Transverse colon (tissue), 4 donors: Measurements from ENCODE around the gene TCN1. TPM values are rescaled to one million over a fixed set of nuclear protein-coding genes. Genes with fewer than 3 reads are reported as not detected.

ENCODE experiments used
- total RNA-seq, 4 donors: library from RNA; depleted of rRNA; stranded (reverse); fragments of >200 nt; gene quantifications; one replicate each; pipeline ENCODE4 v1.1.0, GENCODE V29; 2016

Gene TCN1
- total RNA-seq, 4 donors from 2014 or later: not detected

Other genes starting within 250 kb of the TCN1 start
- gene PATL1, start 197.4 kb downstream of the TCN1 start, total RNA-seq: 10 to 100 TPM; 13.5 to 93.9 (median 20.9) TPM
- not detected for gene OR10V1, start 152.6 kb downstream of the TCN1 start, total RNA-seq
- 100 to 1,000 TPM; 131 to 156 (median 142) TPM for gene STX3, start 111.1 kb downstream of the TCN1 start, total RNA-seq
- 10 to 100 TPM in 3 of 4 donors, 1 to 10 TPM in 1; 7.5 to 62.4 (median 37.2) TPM for gene MRPL16, start 55.7 kb downstream of the TCN1 start, total RNA-seq
- not detected for gene CBLIF, start 21.0 kb downstream of the TCN1 start, total RNA-seq
- not detected for gene OOSP3, start 12.3 kb upstream of the TCN1 start, total RNA-seq
- not detected for gene OOSP1, start 71.9 kb upstream of the TCN1 start, total RNA-seq
- not detected for gene OOSP4A, start 97.5 kb upstream of the TCN1 start, total RNA-seq
- not detected for gene OOSP4B, start 150.7 kb upstream of the TCN1 start, total RNA-seq
- gene OOSP2, start 173.9 kb upstream of the TCN1 start, total RNA-seq: not detected
- not detected for gene MS4A3, start 190.2 kb upstream of the TCN1 start, total RNA-seq
- 1 to 10 TPM in 1 of 4 donors, under 1 TPM in 1, not detected in 2; 0.14 to 2.2 TPM for gene MS4A2, start 222.2 kb upstream of the TCN1 start, total RNA-seq